GM10248 (cell line): ENCODE results near the gene ARHGAP22.

Source experiments
- CTCF ChIA-PET: fragments of 300-600 bp; sonication (Branson Sonifier 250); formaldehyde crosslinking; extraction: SDS; loops from one replicate; lab custom pipeline; 2021; ENCODE audit warnings: antibody characterized with exemption; lab: Yijun Ruan, JAX
- POLR2A ChIA-PET: fragments of 350-650 bp; sonication (Branson Sonifier 250); formaldehyde crosslinking; extraction: SDS; loops from one replicate; lab custom pipeline; 2020; ENCODE audit warnings: antibody characterized with exemption; lab: Yijun Ruan, JAX
- DNase-seq: peaks from one replicate; pipeline ENCODE4 v3.0.0; 2012; ENCODE audit errors: extremely low spot score
- CTCF ChIP-seq: IDR thresholded peaks from 2 replicates; pipeline ENCODE4 v1.5.1; 2012; ENCODE audit warnings: mild to moderate bottlenecking, low read depth; ENCODE audit errors: extremely low read depth, missing control alignments, control extremely low read depth

The ARHGAP22 gene

GRCh38 chr10:48496831-48497779 lies 107.8 kb downstream of the ARHGAP22 start:
- CTCF ChIA-PET = no interaction called here

GRCh38 chr10:48496105-48496830 lies 108.6 kb downstream of the ARHGAP22 start:
- no peak for TF ChIP-seq CTCF
- no peak for DNase-seq
- CTCF ChIA-PET = no interaction called here
- POLR2A ChIA-PET = no interaction called here

More at GRCh38 chr10:48496831-48497779, 107.8 kb downstream of the ARHGAP22 start:
- POLR2A ChIA-PET = no interaction called here
- TF ChIP-seq CTCF = no peak
- DNase-seq = no peak

DNA sequence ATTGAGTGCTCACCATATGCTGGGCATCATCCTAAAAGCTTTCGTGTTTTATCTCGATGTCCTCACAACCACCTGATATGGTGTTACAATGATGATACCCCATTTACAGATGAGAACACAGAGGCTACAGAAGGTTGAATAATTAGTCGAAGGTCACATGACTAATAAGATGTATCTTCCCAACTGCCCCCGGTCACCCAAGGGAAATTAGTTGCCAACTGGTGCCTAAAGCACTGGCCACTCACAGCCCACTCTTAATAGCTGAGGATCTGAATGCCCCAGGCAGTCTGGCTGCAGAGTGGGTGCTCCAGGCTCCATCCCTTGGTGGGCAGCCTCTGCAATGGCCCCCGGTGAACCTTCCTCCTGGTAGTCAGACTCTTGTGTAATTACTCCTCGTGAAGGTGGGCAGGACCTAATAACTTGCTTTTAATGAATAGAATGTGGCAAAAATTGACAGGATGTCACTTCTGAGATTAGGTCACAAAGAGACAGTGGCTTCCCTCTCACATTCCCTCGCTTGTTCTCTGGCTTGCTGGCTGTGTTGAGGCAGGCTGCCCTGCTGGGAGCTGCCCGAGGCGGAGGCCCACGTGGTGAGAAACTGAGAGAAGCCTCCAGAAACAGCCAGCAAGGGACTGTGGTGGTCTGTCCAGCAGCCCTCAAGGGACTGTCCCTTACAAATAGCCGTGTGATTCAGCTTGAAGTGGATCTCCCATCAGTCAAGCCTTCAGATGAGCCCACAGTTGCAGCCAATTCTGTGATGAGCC lies 109.4 kb downstream of the ARHGAP22 start:
- no peak for DNase-seq
- no peak for TF ChIP-seq CTCF
- CTCF ChIA-PET = interaction anchor here (1.0 kb wide), 1 partner anchor 11 kb away, joined by 3 read pairs; no protein-coding TSS in a partner anchor
- POLR2A ChIA-PET = no interaction called here

DNA sequence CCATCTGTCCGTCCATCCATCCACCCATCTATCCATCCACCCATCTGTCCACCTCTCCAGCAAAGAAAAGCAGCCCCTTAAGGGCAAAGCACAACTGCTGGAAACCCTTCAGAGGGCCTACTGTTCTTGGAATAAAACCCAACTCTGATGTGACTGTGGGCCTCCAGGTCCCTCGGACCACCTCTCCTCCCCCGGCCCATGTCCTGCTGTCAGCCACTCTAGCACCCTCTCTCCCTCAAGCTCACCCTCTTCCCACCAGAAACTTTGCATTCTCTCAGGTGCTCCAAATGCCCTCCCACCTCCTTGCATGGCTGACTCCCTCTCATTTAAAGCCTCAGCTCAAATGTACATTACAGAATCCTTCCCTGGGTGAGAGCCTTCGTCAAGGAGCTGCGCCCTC lies 110.3 kb downstream of the ARHGAP22 start:
- POLR2A ChIA-PET = no interaction called here
- no peak for DNase-seq
- TF ChIP-seq CTCF = no peak
- CTCF ChIA-PET = interaction anchor here (1.0 to 1.5 kb wide), 2 partner anchors 12 to 13 kb away, joined by 3 to 5 read pairs; no protein-coding TSS in a partner anchor

- ChIA-PET POLR2A (no interaction called here), CTCF (interaction anchor here (1.1 to 1.5 kb wide), 2 partner anchors 10 to 13 kb away, joined by 3 to 5 read pairs; no protein-coding TSS in a partner anchor)
- DNase-seq = no peak
- no peak for TF ChIP-seq CTCF
These were observed 110.8 kb downstream of the ARHGAP22 start for GRCh38 chr10:48494073-48494472.
